DND-41 (cell line): ENCODE results near the gene RP2.

Experiments
- CTCF ChIP-seq: IDR thresholded peaks from 2 replicates; pipeline ENCODE4 v1.5.1; 2012; ENCODE audit warnings: borderline replicate concordance, low read length, moderate library complexity, mild to moderate bottlenecking; ENCODE audit not compliant: poor library complexity, severe bottlenecking; ENCODE audit errors: extremely low read depth
- EZH2 ChIP-seq: IDR thresholded peaks from 3 replicates; pipeline ENCODE4 v1.6.1; 2012; ENCODE audit warnings: borderline replicate concordance, low read depth, mild to moderate bottlenecking, moderate library complexity, low read length, inconsistent platforms; ENCODE audit not compliant: severe bottlenecking

GRCh38 chrX:46927718-46928117, 90.9 kb downstream of the RP2 start:
- TF ChIP-seq CTCF: no peak
- no peak for TF ChIP-seq EZH2
